C4-2B (cell line): ENCODE measurements around the gene LILRB3.

Experiments
- ZFX ChIP-seq: fragments of 450-650 bp; IDR thresholded peaks from 2 replicates; pipeline ENCODE4 v1.6.1; 2017
- TF ChIP-seq, protein P1 (sequence below): fragments of 450-650 bp; conservative IDR thresholded peaks from 2 replicates; pipeline ENCODE4 v1.5.1; 2017; ENCODE audit warnings: mild to moderate bottlenecking

DNA sequence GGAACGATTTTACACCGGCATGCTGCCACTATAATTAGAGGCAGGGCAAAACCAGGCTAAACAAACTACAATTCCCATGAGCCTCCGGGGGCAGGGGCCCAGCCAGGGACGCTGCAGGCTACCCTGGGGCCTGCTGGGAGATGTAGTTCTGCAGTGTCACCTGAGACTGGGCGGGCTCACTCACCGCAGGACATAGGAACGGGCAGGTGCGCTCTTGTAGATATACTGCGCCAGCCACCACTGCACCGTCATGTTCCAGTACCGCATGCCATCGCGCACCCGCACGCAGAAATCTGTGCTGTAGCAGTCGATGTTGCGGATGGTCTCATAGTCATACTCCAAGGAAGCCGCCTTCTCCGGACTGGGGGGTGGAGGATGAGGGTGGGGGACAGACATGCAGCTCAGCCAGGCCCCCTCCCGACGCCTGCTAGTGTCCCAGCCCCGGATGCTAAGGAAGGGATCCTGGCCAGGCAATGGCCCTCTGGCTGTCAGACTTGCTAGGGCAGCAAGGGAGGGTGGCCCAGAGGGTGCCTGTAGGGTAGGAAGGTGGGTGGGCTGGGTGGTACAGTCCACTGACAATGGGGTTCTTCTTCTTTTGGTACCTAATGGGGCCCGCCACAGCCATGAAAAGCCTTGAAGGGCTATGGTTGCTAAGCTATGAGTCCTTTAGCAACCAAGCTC lies 44.1 kb downstream of the LILRB3 start:
- TF ChIP-seq, protein P1, sequence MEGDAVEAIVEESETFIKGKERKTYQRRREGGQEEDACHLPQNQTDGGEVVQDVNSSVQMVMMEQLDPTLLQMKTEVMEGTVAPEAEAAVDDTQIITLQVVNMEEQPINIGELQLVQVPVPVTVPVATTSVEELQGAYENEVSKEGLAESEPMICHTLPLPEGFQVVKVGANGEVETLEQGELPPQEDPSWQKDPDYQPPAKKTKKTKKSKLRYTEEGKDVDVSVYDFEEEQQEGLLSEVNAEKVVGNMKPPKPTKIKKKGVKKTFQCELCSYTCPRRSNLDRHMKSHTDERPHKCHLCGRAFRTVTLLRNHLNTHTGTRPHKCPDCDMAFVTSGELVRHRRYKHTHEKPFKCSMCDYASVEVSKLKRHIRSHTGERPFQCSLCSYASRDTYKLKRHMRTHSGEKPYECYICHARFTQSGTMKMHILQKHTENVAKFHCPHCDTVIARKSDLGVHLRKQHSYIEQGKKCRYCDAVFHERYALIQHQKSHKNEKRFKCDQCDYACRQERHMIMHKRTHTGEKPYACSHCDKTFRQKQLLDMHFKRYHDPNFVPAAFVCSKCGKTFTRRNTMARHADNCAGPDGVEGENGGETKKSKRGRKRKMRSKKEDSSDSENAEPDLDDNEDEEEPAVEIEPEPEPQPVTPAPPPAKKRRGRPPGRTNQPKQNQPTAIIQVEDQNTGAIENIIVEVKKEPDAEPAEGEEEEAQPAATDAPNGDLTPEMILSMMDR, result no peak
- no peak for TF ChIP-seq ZFX
